HEK293 (cell line): ENCODE data around the gene ARFGAP1.
A peak's percentile ranks its signal among the peaks of the same experiment; 100 is the strongest.

Experiments
- CTCF ChIA-PET: fragments of 350-600 bp; formaldehyde crosslinking; extraction: SDS; loops from one replicate; lab custom pipeline; 2021; ENCODE audit warnings: antibody characterized with exemption; lab: Yijun Ruan, JAX
- POLR2A ChIA-PET: fragments of 300-600 bp; formaldehyde crosslinking; extraction: SDS; loops from one replicate; lab custom pipeline; 2020; ENCODE audit warnings: antibody characterized with exemption, inconsistent platforms; lab: Yijun Ruan, JAX
- H3K27ac ChIP-seq: fragments of 200-500 bp; sonication (Bioruptor generic); 2 replicates; pipeline ENCODE4 v1.5.1; 2014; ENCODE audit warnings: low read depth, low read length, control low read depth, inconsistent platforms; ENCODE audit errors: extremely low read depth
- H3K36me3 ChIP-seq, 2 experiments: fragments of 200-500 bp in 1 of 2; sonication (Bioruptor generic) in 1 of 2; 1 replicate in 1 of 2; 2 replicates in 1 of 2; pipeline ENCODE4 v1.5.1; 2014 to 2017; ENCODE audit warnings: inconsistent platforms in 2 of 2, low read length in 2 of 2; ENCODE audit not compliant: control insufficient read depth in 2 of 2, insufficient read depth in 1 of 2
- H3K4me1 ChIP-seq: fragments of 200-500 bp; sonication (Bioruptor generic); 2 replicates; pipeline ENCODE4 v1.5.1; 2014; ENCODE audit warnings: mild to moderate bottlenecking, low read length, inconsistent platforms; ENCODE audit not compliant: control insufficient read depth, insufficient read depth
- H3K4me3 ChIP-seq: 2 replicates; pipeline ENCODE4 v1.5.1; 2011; ENCODE audit warnings: low read depth, mild to moderate bottlenecking, control low read depth, low read length, moderate library complexity
- H3K9me3 ChIP-seq: fragments of 200-500 bp; sonication (Bioruptor generic); 2 replicates; pipeline ENCODE4 v1.5.1; 2014; ENCODE audit warnings: low read depth, low read length, inconsistent platforms; ENCODE audit not compliant: control insufficient read depth, insufficient read depth
- CTCF ChIP-seq: fragments of 450-650 bp; formaldehyde crosslinking; IDR thresholded peaks from 2 replicates; pipeline ENCODE4 v1.5.1; 2016; ENCODE audit warnings: missing biosample characterization, missing genetic modification characterization
- GLIS1 ChIP-seq: fragments of 450-650 bp; formaldehyde crosslinking; IDR thresholded peaks from 2 replicates; pipeline ENCODE4 v1.5.1; 2016; ENCODE audit warnings: missing biosample characterization, missing genetic modification characterization
- GLIS2 ChIP-seq: fragments of 450-650 bp; formaldehyde crosslinking; IDR thresholded peaks from 2 replicates; pipeline ENCODE4 v1.5.1; 2016; ENCODE audit warnings: missing biosample characterization, missing genetic modification characterization
- PBX3 ChIP-seq: sonication (generic); formaldehyde crosslinking; IDR thresholded peaks from 2 replicates; pipeline ENCODE4 v1.8.1; 2022; ENCODE audit warnings: mild to moderate bottlenecking, moderate library complexity, missing genetic modification reagents
- REST ChIP-seq: fragments of 450-650 bp; formaldehyde crosslinking; IDR thresholded peaks from 2 replicates; pipeline ENCODE4 v1.5.1; 2016; ENCODE audit warnings: missing biosample characterization, missing genetic modification characterization
- SP2 ChIP-seq: fragments of 450-650 bp; formaldehyde crosslinking; IDR thresholded peaks from 2 replicates; pipeline ENCODE4 v1.5.1; 2016; ENCODE audit warnings: missing biosample characterization, missing genetic modification characterization
- ZBTB10 ChIP-seq: fragments of 450-650 bp; formaldehyde crosslinking; IDR thresholded peaks from 2 replicates; pipeline ENCODE4 v1.5.1; 2016; ENCODE audit warnings: missing biosample characterization, missing genetic modification characterization
- ZNF24 ChIP-seq: fragments of 450-650 bp; formaldehyde crosslinking; IDR thresholded peaks from 2 replicates; pipeline ENCODE4 v1.5.1; 2016; ENCODE audit warnings: missing biosample characterization, missing genetic modification characterization
- ZNF362 ChIP-seq: fragments of 450-650 bp; formaldehyde crosslinking; IDR thresholded peaks from 2 replicates; pipeline ENCODE4 v1.5.1; 2016; ENCODE audit warnings: missing biosample characterization, missing genetic modification characterization
- ZNF600 ChIP-seq: fragments of 450-650 bp; formaldehyde crosslinking; IDR thresholded peaks from 2 replicates; pipeline ENCODE4 v1.5.1; 2016; ENCODE audit warnings: missing biosample characterization, missing genetic modification characterization
- ZNF629 ChIP-seq: fragments of 450-650 bp; formaldehyde crosslinking; IDR thresholded peaks from 2 replicates; pipeline ENCODE4 v1.5.1; 2017; ENCODE audit warnings: missing biosample characterization, missing genetic modification characterization
- ZNF654 ChIP-seq: fragments of 450-650 bp; formaldehyde crosslinking; IDR thresholded peaks from 2 replicates; pipeline ENCODE4 v1.5.1; 2016; ENCODE audit warnings: low read depth, missing biosample characterization, missing genetic modification characterization
- ZNF664 ChIP-seq: fragments of 450-650 bp; formaldehyde crosslinking; IDR thresholded peaks from 2 replicates; pipeline ENCODE4 v1.5.1; 2016; ENCODE audit warnings: missing biosample characterization, missing genetic modification characterization
- ZXDB ChIP-seq: fragments of 450-650 bp; formaldehyde crosslinking; IDR thresholded peaks from 2 replicates; pipeline ENCODE4 v1.5.1; 2016; ENCODE audit warnings: missing biosample characterization, missing genetic modification characterization

The ARFGAP1 gene

GRCh38 chr20:63321148-63321831, 48.7 kb downstream of the ARFGAP1 start:
- TF ChIP-seq SP2 (peak; percentile 12; the same call in 1 of the 2 replicates), ZNF600 (tag by site-specific recombination) (peak; percentile 76), ZNF629 (tag by site-specific recombination) (no peak), REST (tag by site-specific recombination) (peak; percentile 57), CTCF (no peak), GLIS1 (tag by site-specific recombination) (no peak), ZBTB10 (no peak)
- Histone ChIP-seq H3K36me3 (no peaks in the 10 kb centered on the region), H3K4me1 (no peaks in the 10 kb centered on the region), H3K4me3 (no peak overlapping the region), H3K9me3 (no peaks in the 10 kb centered on the region), H3K27ac (no peak overlapping the region)
- ChIA-PET POLR2A (no interaction called here), CTCF (interaction anchor here (0.6 to 4.3 kb wide), 2 partner anchors 12 to 24 kb away, joined by 4 to 16 read pairs; no protein-coding TSS in a partner anchor)

- TF ChIP-seq ZXDB, result no peak
- TF ChIP-seq ZNF362 (tag by site-specific recombination), result no peak
- TF ChIP-seq PBX3, result no peak
- TF ChIP-seq CTCF, result no peak
- no peak for TF ChIP-seq ZNF24 (tag by site-specific recombination)
- TF ChIP-seq GLIS2 (tag by site-specific recombination), result peak; percentile 34; the same call in 1 of the 2 replicates
- TF ChIP-seq ZNF600 (tag by site-specific recombination), result 0 out of 2 replicates have a peak, but pooled peaks have one; percentile 46
- no peak for TF ChIP-seq ZNF654 (tag by site-specific recombination)
- TF ChIP-seq ZNF664 (tag by site-specific recombination), result no peak
- CTCF ChIA-PET, result interaction anchor here (4.3 kb wide), 1 partner anchor 13 kb away, joined by 16 read pairs; no protein-coding TSS in a partner anchor
- H3K4me3 ChIP-seq, result no peak overlapping the region
- no peaks in the 10 kb centered on the region for H3K4me1 ChIP-seq
- no peak overlapping the region for H3K27ac ChIP-seq
- H3K9me3 ChIP-seq, result no peaks in the 10 kb centered on the region
- H3K36me3 ChIP-seq, result no peaks in the 10 kb centered on the region
- POLR2A ChIA-PET, result no interaction called here
Observed at GRCh38 chr20:63322146-63322932, 49.7 kb downstream of the ARFGAP1 start.
